Stimulated activated CD4-positive, alpha-beta T cell treated with anti-CD3 and anti-CD28 coated beads, TNF-alpha, amount 100 ng/mL, for 4 hours (primary cell): ENCODE results near the gene DDX43.
"Not testable (repeated sequence)": the region's sequence is repeated elsewhere in the genome, so short reads cannot be mapped to it uniquely, and the experiment has no call there.

Source experiments
- DNase-seq, 3 experiments: peaks; one replicate each; pipeline ENCODE4 v3.0.0-alpha.2; 2020; ENCODE audit warnings: low read depth in 3 of 3

Gene DDX43

GRCh38 chr6:73388800-73389512, 5.7 kb upstream of the DDX43 start:
- DNase-seq: peak in 2 of 3 experiments; percentile 18 to 35

GRCh38 chr6:73389854-73390253, 4.8 kb upstream of the DDX43 start:
- no peak for DNase-seq

GRCh38 chr6:73391675-73392074, 3.0 kb upstream of the DDX43 start:
- no peak for DNase-seq

GRCh38 chr6:73392188-73392587, 2.4 kb upstream of the DDX43 start:
- DNase-seq: not testable (repeated sequence)

GRCh38 chr6:73393278-73393677, 1.4 kb upstream of the DDX43 start:
- DNase-seq: no peak

- no peak for DNase-seq
These were observed 1.2 kb downstream of the DDX43 start for GRCh38 chr6:73395875-73396274.

- no peak for DNase-seq
These were observed 6.0 kb downstream of the DDX43 start for GRCh38 chr6:73400656-73401055.

- no peak for DNase-seq
These were observed 14.8 kb downstream of the DDX43 start for GRCh38 chr6:73409395-73409794.

GRCh38 chr6:73413102-73413501, 18.5 kb downstream of the DDX43 start:
- no peak for DNase-seq

- no peak for DNase-seq
These were observed 23.6 kb downstream of the DDX43 start for GRCh38 chr6:73418081-73418741.

- no peak for DNase-seq
These were observed 26.9 kb downstream of the DDX43 start for GRCh38 chr6:73421534-73421933.

- no peak for DNase-seq
These were observed 40.6 kb downstream of the DDX43 start for GRCh38 chr6:73435236-73435635.

- no peak for DNase-seq
These were observed 48.9 kb downstream of the DDX43 start for GRCh38 chr6:73443555-73443954.

GRCh38 chr6:73451223-73452106, 56.8 kb downstream of the DDX43 start:
- DNase-seq: peak; percentile 8 to 38 (median 10)

GRCh38 chr6:73452107-73452461, 57.5 kb downstream of the DDX43 start, which contains the start of gene CGAS:
Gene CGAS, minus strand, starts transcription at chr6:73452297. Its CDS starts 116 bp downstream, at chr6:73452181.
- peak; percentile 57 to 60 (median 60) for DNase-seq

GRCh38 chr6:73455865-73456629, 61.4 kb downstream of the DDX43 start:
- no peak for DNase-seq

- not testable (repeated sequence) for DNase-seq
These were observed 64.8 kb downstream of the DDX43 start for GRCh38 chr6:73459474-73459873.

- DNase-seq: no peak
These were observed 65.4 kb downstream of the DDX43 start for GRCh38 chr6:73460056-73460455.

GRCh38 chr6:73461537-73462350, 67.1 kb downstream of the DDX43 start, which contains the start of gene MTO1:
Gene MTO1, plus strand, starts transcription at chr6:73461737. Its CDS starts 118 bp downstream, at chr6:73461855.
- peak; percentile 50 to 69 (median 63) for DNase-seq
